ENCODE measurements around the gene DAB2.

Gene DAB2

GRCh38 chr5:39424736-39425637, at the start of gene DAB2:
TSS of gene DAB2 (minus strand) at chr5:39424980. CDS start at chr5:39394320, 30,660 bp downstream.
- no peak for DNase-seq (ENCODE audit: low read depth, low spot score)

GRCh38 chr5:39473156-39473775, 48.5 kb upstream of the DAB2 start:
- no peak for DNase-seq (ENCODE audit: low read depth, low spot score)
- no peak overlapping the region for H3K27ac ChIP-seq

More at GRCh38 chr5:39424736-39425637, at the start of gene DAB2:
- peak within 1 kb of the TSS; percentile 53 for H3K27ac ChIP-seq

GRCh38 chr5:39471836-39472508, 47.2 kb upstream of the DAB2 start:
- no peak overlapping the region for H3K27ac ChIP-seq
- DNase-seq (ENCODE audit: low read depth, low spot score), result no peak

GRCh38 chr5:39470811-39471210, 46.0 kb upstream of the DAB2 start:
- H3K27ac ChIP-seq, result no peak overlapping the region
- DNase-seq (ENCODE audit: low read depth, low spot score), result no peak

DNA sequence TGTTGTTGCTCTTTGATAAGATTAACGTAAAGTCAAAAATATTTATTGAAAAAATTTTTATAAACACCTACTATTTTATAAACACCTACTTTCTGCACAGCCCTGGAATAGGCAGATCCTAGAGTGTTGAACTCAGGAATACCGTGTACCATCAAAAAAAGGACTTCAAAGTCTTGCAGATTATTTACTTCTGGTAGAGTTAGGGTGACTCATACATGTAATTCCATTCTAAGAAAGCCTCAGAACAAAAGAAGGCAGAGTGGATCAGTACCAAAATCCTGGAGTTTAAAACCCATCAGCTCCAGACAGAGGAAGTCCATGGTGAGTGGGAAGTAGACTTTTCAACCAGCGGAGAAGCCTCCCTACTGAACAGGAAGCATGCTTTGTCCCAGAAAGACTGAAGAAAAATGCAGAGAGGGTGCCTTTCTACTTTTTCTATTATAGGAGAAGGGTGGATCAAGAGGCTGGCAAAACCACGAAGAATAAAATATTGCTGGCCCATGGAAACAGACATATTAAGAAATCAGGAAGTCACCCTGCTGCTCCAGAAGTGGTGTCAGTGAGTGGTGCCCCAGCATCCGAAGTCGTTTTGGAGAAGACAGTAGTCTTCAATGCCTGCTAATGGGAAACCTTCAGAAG, 45.1 kb upstream of the DAB2 start:
- no peak overlapping the region for H3K27ac ChIP-seq
- DNase-seq (ENCODE audit: low read depth, low spot score), result no peak

GRCh38 chr5:39469176-39469575, 44.4 kb upstream of the DAB2 start:
- no peak for DNase-seq (ENCODE audit: low read depth, low spot score)
- H3K27ac ChIP-seq, result no peak overlapping the region

GRCh38 chr5:39466846-39467245, 42.1 kb upstream of the DAB2 start:
- H3K27ac ChIP-seq, result no peak overlapping the region
- DNase-seq (ENCODE audit: low read depth, low spot score), result no peak

GRCh38 chr5:39465843-39466242, 41.1 kb upstream of the DAB2 start:
- H3K27ac ChIP-seq, result no peak overlapping the region
- no peak for DNase-seq (ENCODE audit: low read depth, low spot score)

DNA sequence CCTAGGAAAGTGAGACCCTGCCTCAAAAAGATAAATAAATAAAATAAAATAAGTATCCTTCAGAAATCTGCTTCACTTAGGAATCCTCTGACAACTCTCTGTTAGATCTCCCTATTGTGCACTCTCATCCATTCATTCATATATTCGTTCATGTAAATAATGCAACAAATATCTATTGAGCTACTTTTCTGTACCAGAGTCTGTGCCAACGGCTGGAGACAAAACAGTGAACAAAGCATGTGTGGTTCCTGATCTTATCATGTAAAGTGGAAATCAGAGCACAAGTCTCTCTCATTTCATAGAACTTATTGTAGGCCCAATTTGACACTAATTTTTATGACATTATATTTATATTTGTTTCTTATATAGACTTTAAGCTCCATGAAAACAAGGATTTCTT, 40.3 kb upstream of the DAB2 start:
- DNase-seq (ENCODE audit: low read depth, low spot score), result no peak
- H3K27ac ChIP-seq, result no peak overlapping the region

- no peak for DNase-seq (ENCODE audit: low read depth, low spot score)
- no peak overlapping the region for H3K27ac ChIP-seq
Observed at GRCh38 chr5:39464088-39464487, 39.3 kb upstream of the DAB2 start.

DNA sequence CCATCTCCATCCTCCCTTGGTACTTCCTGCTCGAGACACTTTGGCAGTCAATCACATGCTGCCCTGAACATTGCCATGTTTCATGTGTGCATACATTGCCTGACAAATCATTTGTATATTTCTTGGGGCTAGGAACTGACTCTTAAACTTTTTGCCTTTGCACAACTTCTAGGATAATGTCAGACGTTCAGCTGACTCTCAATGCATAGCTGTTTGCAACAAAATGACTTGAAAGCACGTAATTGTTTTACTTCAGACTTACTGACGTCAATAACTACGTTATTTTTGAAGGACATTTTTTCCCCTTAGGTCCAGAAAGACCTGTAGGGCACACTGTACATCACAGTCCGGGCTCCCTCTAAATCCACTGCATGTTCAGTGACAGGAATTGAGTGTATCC, 37.4 kb upstream of the DAB2 start:
- H3K27ac ChIP-seq, result no peak overlapping the region
- DNase-seq (ENCODE audit: low read depth, low spot score), result no peak

- H3K27ac ChIP-seq, result no peak overlapping the region
- DNase-seq (ENCODE audit: low read depth, low spot score), result no peak
Observed at GRCh38 chr5:39461007-39461682, 36.4 kb upstream of the DAB2 start.

GRCh38 chr5:39459907-39460306, 35.1 kb upstream of the DAB2 start:
- H3K27ac ChIP-seq, result no peak overlapping the region

DNA sequence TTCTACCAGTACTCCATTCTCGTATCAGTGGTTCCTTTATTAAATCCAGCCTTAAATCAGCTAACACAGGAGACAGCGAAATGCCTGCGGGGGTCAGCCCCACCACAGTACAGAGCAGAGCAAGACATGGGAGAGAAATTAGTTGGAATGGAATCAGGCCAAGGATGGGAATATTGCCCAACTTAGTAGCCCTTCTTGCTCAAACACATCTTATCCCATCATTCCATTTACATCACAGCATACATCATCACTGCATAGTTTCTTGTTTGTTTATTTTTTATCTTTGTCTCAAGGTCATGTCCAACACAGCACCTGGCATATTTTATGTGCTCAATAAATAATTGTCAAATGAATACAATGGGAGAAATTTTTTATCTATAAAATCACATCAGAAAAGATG, 34.3 kb upstream of the DAB2 start:
- DNase-seq (ENCODE audit: low read depth, low spot score), result no peak

More at GRCh38 chr5:39459907-39460306, 35.1 kb upstream of the DAB2 start:
- DNase-seq (ENCODE audit: low read depth, low spot score), result no peak

GRCh38 chr5:39455645-39456044, 30.9 kb upstream of the DAB2 start:
- H3K27ac ChIP-seq, result no peak overlapping the region
- DNase-seq (ENCODE audit: low read depth, low spot score), result no peak

More for the DNA sequence above, 34.3 kb upstream of the DAB2 start:
- H3K27ac ChIP-seq, result no peak overlapping the region

GRCh38 chr5:39453606-39454005, 28.8 kb upstream of the DAB2 start:
- H3K27ac ChIP-seq, result no peak overlapping the region
- DNase-seq (ENCODE audit: low read depth, low spot score), result no peak

DNA sequence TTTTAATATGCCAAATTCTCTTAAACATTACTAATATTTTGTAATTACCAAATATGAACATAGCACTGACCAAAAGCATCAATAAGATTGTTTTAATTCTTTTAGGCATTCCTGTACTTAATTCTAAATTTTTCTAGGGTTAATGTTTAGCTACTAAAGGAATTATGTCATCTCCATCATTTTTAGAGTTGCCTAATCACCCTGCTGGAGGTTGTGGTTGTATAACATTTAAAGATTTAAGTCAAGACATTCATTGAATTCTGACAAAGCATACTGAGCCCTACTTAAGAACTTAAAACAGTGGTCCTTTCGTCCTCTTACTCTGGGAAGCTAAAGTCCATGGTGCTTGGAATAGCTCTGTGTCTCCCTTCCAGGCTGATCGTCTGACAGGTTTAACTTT, 28.1 kb upstream of the DAB2 start:
- H3K27ac ChIP-seq, result no peak overlapping the region
- DNase-seq (ENCODE audit: low read depth, low spot score), result no peak

- H3K27ac ChIP-seq, result no peak overlapping the region
- DNase-seq (ENCODE audit: low read depth, low spot score), result no peak
Observed at GRCh38 chr5:39451276-39451941, 26.6 kb upstream of the DAB2 start.

DNA sequence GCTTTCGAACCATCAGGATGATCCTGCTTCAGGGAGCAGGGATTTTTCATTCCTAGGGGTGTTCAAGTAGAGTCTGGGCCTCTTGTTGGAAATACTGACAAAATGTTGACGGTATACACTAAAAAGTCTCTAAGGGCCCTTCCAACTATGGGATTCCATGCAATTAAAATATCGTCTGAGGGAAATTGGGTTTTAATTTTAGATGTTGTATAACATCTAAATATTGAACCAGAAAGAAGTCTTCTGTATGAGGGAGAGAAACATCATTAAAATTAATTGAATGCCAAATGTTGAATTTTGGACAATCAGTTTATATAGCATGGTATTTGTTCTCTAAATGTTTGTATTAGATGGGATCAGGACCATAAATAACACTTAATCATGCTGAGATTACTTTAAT, 25.7 kb upstream of the DAB2 start:
- H3K27ac ChIP-seq, result no peak overlapping the region
- no peak for DNase-seq (ENCODE audit: low read depth, low spot score)

DNA sequence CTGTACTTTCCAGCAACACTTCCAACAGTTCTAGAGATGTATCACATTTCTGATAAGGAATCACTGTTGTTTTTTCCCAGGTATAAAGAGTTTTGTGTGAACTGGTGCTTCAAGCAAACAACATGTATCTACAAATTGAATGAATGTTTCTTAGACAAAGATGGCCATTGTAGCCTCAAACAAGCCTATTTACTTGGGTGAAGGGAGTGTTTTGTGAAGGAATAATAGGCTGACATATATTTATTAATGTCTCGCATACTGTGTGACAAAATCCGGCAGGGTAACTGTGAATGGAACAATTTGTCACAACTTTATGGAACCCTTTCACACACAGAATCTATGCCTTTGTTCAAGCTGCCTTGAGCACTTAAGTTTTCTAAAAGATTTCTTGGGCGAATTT, 24.8 kb upstream of the DAB2 start:
- H3K27ac ChIP-seq, result no peak overlapping the region
- no peak for DNase-seq (ENCODE audit: low read depth, low spot score)

Data from epithelial cell of prostate (primary cell).